T-helper 2 cell treated with Interferon-gamma antibody and Interleukin-4, amounts not matched to agents 100 ng/mL and 5 ng/mL, for 36 hours (primary cell): ENCODE results near the gene FAM234B. TPM values are rescaled to one million over a fixed set of nuclear protein-coding genes. Genes with fewer than 3 reads are reported as not detected.

Experiments used
- intact Hi-C: fragments of 100-400 bp; cut with micrococcal nuclease; formaldehyde crosslinking; loops from one replicate; pipeline ENCODE4 v1.15.1; 2023
- total RNA-seq: library from RNA; stranded (reverse); gene quantifications from 2 replicates; pipeline ENCODE4 v1.2.3, GENCODE V29; 2022

The FAM234B gene
- total RNA-seq, 1 donor from 2014 or later: 3.5 TPM

GRCh38 chr12:13088496-13088895 is 44.3 kb downstream of the FAM234B start:
- intact Hi-C loops: no loop called here

GRCh38 chr12:13090054-13090453 is 45.9 kb downstream of the FAM234B start:
- intact Hi-C loops: no loop called here

- intact Hi-C loops: no loop called here
Measured at GRCh38 chr12:13091832-13092231, 47.7 kb downstream of the FAM234B start.

DNA sequence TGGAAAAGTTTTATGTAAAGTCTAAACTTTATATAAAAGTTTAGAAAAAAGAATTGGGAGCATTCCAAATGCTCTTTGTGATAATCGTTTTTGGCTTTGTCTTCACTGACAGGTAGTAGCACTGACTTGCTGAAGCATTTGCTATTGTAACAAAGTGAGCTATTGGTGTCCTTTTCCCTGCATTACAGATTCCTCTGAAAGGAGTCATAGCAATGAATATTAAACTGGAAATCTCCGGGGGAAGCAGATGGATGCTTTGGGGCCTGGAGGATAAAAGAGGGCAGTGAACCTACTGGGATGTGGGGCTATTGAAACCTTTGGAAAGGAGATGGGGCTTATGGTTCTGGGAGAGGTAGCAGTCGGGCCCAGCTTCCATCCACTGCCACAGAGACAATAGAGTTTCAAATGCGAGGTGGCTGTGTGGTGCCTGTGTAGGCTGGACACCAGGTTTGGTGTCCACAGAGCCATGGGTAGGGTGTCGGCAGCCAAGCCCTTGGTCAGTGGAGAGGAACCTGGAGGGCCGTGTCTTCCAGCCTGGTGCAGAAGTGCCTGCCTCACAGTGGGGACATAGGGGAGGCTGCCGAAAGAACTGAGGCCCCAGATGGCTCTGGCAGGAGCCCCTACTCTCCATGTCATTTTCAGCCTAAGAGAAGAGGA is 49.1 kb downstream of the FAM234B start:
- intact Hi-C loops: no loop called here

GRCh38 chr12:13093848-13094220 is 49.7 kb downstream of the FAM234B start:
- intact Hi-C loops: no loop called here

DNA sequence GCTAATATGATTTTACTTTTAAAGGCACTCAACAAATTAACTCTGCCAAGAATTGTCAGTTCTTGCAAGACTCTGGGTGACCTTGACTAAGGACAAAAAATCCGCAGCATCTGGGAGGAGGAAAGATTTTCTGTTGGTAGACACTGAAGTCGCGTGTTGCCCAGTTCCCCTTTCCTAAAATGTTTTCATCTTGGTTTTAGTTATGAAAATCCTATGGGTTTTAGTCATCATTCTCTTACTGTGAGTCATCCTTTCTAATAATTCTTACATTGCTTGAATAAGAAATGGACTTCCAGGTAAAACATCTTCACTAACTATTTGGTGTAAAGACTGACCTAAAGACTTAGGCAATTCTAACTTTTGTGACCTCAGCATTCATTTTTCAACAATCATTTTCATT is 50.2 kb downstream of the FAM234B start:
- intact Hi-C loops: no loop called here

GRCh38 chr12:13095266-13095995 is 51.2 kb downstream of the FAM234B start:
- intact Hi-C loops: no loop called here

- intact Hi-C loops: loop anchor here (1.0 to 2.0 kb wide), 3 partner anchors 53 to 137 kb away; partner anchors contain the start of gene FAM234B
Measured at GRCh38 chr12:13097491-13098011, 53.4 kb downstream of the FAM234B start.

- intact Hi-C loops: loop anchor here (2.0 kb wide), 1 partner anchor 54 kb away; the partner anchor contains the start of gene FAM234B
Measured at GRCh38 chr12:13099066-13099843, 55.1 kb downstream of the FAM234B start.

DNA sequence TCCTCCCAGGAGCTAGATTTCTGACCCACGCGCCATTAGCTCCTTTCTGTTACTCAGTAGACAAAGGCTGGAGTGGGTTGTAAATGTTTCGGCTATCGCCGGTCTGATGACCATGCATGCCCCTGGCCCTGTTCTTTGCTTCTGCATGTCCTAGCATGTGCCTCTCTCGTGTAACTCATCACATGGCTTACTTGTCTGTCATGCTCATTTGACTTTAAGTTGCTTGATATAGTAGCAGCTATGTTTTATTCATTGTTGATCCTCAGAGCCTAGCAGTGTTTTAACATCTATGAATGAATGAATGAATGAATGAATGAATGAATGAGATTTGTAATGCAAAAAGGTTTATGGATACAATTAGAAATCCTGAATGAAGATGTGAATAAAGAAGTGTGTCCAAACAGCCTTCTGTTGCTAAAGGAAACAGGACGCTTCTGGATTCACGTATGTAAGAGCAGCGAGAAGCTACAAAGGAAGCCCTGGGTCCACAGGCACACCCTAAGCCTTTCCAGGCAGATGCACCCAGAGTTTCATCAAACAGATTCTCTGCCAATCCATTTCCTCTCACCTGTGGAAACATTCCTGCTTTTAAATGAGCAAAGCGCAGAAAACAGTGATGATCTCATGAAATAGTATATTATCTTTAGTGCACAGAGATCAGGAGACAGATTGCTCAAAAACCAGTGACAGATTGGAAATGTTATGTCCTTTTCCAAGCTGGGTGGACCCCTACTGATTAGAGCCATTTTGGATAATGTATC is 55.8 kb downstream of the FAM234B start:
- intact Hi-C loops: loop anchor here (2.0 to 5.0 kb wide), 4 partner anchors 55 to 1852 kb away; partner anchors contain the start of gene FAM234B

GRCh38 chr12:13100605-13100881 is 56.4 kb downstream of the FAM234B start:
- intact Hi-C loops: loop anchor here (2.0 to 5.0 kb wide), 3 partner anchors 184 to 1852 kb away; no protein-coding TSS in a partner anchor

DNA sequence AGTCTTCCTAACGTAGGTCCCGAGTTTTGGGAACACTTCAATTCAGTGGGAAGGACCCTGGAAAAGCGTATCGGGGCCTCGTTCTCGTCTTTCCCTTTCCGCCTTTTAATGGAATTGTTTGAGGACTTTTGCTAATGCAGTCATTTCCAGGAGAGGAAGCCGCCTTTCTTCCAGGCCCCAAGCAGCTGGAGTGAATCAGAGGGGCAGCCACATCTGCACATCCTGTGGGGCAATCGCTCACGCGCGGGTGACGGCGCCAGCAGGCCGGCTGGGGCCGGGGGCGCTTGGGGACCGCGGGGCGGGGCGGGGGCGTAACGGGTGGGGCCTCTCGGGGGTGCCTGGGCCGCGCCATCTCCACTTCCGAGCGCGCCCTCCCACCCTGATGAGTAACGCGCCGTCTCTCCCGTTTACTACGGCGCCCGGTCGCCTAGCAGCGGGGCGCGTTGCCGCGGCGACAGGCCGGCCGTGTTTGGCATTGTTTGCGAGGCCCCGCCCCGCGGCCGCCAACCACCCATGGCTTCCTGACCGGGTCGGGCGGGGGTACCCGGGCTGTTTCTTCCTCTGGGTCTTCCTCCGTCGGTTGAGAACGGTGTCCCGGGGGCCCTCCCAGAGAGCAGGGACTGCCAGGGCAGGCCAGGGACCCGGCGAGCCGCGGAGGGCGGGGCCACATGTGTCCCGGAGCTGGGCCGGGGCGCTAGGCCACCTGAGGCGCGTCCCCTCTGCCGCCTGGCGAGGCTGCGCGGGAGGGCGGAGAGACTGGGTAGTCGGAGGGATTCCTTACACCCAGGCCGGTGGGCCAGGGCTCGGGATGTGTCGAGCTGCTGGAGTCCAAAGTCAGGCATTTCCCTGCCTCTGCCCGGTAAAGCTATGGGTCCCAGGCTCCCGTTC is 56.9 kb downstream of the FAM234B start:
- intact Hi-C loops: loop anchor here (1.0 to 5.0 kb wide), 6 partner anchors 95 to 1851 kb away; partner anchors contain the start of genes EMP1 and HEBP1

- intact Hi-C loops: loop anchor here (1.0 to 5.0 kb wide), 6 partner anchors 94 to 1850 kb away; partner anchors contain the start of genes EMP1 and HEBP1
Measured at GRCh38 chr12:13101821-13102375, 57.7 kb downstream of the FAM234B start.

DNA sequence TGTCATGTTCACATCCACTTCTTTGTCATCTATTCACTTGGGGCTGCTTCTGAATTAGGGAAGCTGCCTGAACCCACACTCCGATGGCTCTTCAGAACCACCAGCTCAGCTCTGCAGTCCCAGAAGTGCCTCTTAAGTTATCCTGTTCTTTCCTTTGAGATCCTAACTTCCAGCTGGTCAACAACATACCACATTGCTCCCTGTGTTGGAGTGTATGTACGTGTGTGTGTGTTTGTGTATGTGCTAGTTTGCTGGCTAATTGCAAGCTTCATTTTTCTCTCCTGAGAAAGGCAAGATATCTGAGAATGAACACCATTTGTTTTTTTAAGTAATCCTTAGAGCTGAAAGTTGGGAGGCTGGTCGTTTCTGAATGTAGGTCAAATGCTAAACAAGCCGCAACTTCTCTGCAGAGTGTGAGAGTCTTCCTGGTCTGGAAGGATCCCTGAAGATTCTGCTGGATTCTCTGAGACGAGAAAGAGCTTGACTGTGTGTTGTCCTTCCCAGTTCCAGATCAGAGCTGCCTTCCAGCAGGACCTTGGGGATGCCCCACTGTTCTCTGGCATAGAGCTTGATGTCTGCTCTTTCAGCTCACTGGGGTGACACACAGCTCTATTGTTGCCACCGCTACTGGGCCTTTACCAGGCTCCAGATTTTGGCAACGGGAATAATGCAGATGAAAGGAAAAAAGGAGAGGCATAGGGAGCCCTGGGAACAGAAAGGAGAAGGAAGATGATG is 58.4 kb downstream of the FAM234B start:
- intact Hi-C loops: loop anchor here (5.0 kb wide), 1 partner anchor 1850 kb away; no protein-coding TSS in a partner anchor

DNA sequence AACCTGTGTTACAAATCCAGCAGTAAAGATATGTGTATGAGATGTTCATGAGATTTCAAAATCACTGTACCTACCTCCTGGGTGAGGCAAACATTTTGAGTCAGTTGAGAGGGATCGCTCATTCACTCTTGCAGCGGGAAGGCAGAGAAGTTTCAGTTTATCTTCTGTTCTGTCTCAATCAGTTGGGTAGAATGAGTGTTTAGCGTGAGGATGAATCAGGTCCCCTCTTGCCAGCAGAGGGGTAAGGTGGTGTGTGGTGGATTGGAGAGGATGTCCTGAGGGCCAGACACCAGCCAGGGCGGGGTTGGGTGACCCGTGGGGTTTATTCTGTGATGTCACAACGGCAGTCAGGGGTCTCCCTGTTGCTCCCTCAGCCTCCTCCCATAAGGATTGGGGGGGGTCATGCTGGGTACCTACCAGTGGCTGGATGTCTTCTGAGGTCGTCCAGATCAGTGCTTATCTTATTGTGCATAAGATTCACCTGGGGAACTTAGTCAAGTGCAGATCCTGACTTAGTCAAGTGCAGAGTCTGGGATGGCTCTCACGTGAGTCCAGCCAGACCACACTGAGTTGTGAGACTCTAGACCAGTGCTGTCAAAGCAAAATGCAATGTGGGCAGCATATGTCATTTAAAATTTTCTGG is 59.3 kb downstream of the FAM234B start, which contains the start of gene GSG1:
Gene GSG1 (minus strand): TSS at position 277 of the 643 bp plus-strand sequence. CDS start 155 bp downstream, at position 122.
- intact Hi-C loops: loop anchor here (5.0 kb wide), 1 partner anchor 1849 kb away; no protein-coding TSS in a partner anchor

- intact Hi-C loops: loop anchor here (5.0 kb wide), 1 partner anchor 1848 kb away; no protein-coding TSS in a partner anchor
Measured at GRCh38 chr12:13104409-13104808, 60.2 kb downstream of the FAM234B start.

GRCh38 chr12:13105781-13106180 is 61.6 kb downstream of the FAM234B start:
- intact Hi-C loops: no loop called here

GRCh38 chr12:13106666-13107065 is 62.5 kb downstream of the FAM234B start:
- intact Hi-C loops: no loop called here
